HL-60 (cell line): ENCODE measurements around the gene SLC37A2.

Experiments
- CTCF ChIP-seq: IDR thresholded peaks from one replicate; pipeline ENCODE4 v1.5.1; 2011; ENCODE audit warnings: low read length, control low read depth, inconsistent platforms; ENCODE audit not compliant: insufficient read depth
- GABPA ChIP-seq: IDR thresholded peaks from 2 replicates; pipeline ENCODE4 v1.6.1; 2012; ENCODE audit warnings: low read depth
- POLR2AphosphoS5 ChIP-seq: IDR thresholded peaks from 2 replicates; pipeline ENCODE4 v1.6.1; 2012; ENCODE audit warnings: low read depth

- TF ChIP-seq CTCF (no peak), GABPA (no peak), POLR2AphosphoS5 (no peak)
These were observed 26.2 kb upstream of the SLC37A2 start for GRCh38 chr11:125036933-125037332.
